Heart left ventricle (tissue), 16 donors: ENCODE data around the gene GRK5. TPM values are rescaled to one million over a fixed set of nuclear protein-coding genes. Genes with fewer than 3 reads are reported as not detected.
A peak's percentile ranks its signal among the peaks of the same experiment; 100 is the strongest.

Experiments
- ATAC-seq, 4 donors: fragments of 200-7000 bp; cut with Tn5 transposase; one replicate each; pipeline ENCODE4 v1.9.1; 2020 to 2022; ENCODE audit warnings: moderate library complexity in 4 of 4, mild to moderate bottlenecking in 3 of 4, moderate number of reproducible peaks in 1 of 4
- DNase-seq, 5 donors: peaks; one replicate each; pipeline ENCODE4 v3.0.0-alpha.2; 2020
- H3K27ac ChIP-seq, 12 donors: fragments of 200-600 bp; sonication (generic) in 4 of 12; one replicate each; pipeline versions ENCODE4 v1.5.0 to v1.8.0; 2016 to 2022; ENCODE audit warnings: mild to moderate bottlenecking in 2 of 12
- H3K27me3 ChIP-seq, 9 donors: fragments of 200-600 bp; sonication (generic) in 2 of 9; one replicate each; pipeline versions ENCODE4 v1.5.1 to v1.8.0; 2016 to 2022; ENCODE audit warnings: mild to moderate bottlenecking in 3 of 9
- H3K36me3 ChIP-seq, 9 donors: fragments of 200-600 bp; sonication (generic) in 2 of 9; one replicate each; pipeline versions ENCODE4 v1.5.0 to v1.8.0; 2018 to 2022; ENCODE audit warnings: mild to moderate bottlenecking in 2 of 9
- H3K4me1 ChIP-seq, 12 donors: fragments of 200-600 bp; sonication (generic) in 4 of 12; one replicate each; pipeline versions ENCODE4 v1.5.0 to v1.8.0; 2016 to 2022; ENCODE audit warnings: mild to moderate bottlenecking in 3 of 12
- H3K4me3 ChIP-seq, 12 donors: fragments of 200-600 bp; sonication (generic) in 4 of 12; one replicate each; pipeline versions ENCODE4 v1.5.0 to v1.8.0; 2017 to 2022; ENCODE audit warnings: mild to moderate bottlenecking in 9 of 12, moderate library complexity in 4 of 12
- H3K9me3 ChIP-seq, 12 donors: fragments of 200-600 bp; sonication (generic) in 4 of 12; one replicate each; pipeline versions ENCODE4 v1.5.0 to v1.8.0; 2016 to 2022; ENCODE audit warnings: mild to moderate bottlenecking in 1 of 12
- POLR2A ChIP-seq, 2 donors: fragments of 450-650 bp; IDR thresholded peaks; one replicate each; pipeline ENCODE4 v1.6.1; 2017; ENCODE audit warnings: antibody characterized with exemption in 2 of 2, mild to moderate bottlenecking in 2 of 2, moderate library complexity in 2 of 2
- WGBS, 4 donors: extraction: QIAGEN DNeasy Blood & Tissue Kit in 2 of 4; methylation state at CpG; one replicate each; pipeline versions ENCODE4 v1.1.5 to v1.1.7; 2013 to 2018; 5-methylcytosine and 5-hydroxymethylcytosine counted together
- intact Hi-C, 10 donors: fragments of 100-400 bp; cut with DNase I; formaldehyde crosslinking; loops; one replicate each; pipeline versions ENCODE4 v1.11.1 to v1.14.2; 2022
- polyA plus RNA-seq, 2 donors: library from polyadenylated mRNA; stranded (reverse); fragments of 200-250 nt; gene quantifications; one replicate each; pipeline ENCODE4 v1.2.3, GENCODE V29; 2013
- total RNA-seq, 9 donors: library from RNA; depleted of rRNA in 2 of 9; stranded (reverse); fragments of >200 nt in 2 of 9; fragmentation: NEBNext Ultra II Directional in 3 of 9; extraction: Animal tissue kit (Norgen Biotek cat#: 25700) in 3 of 9; gene quantifications; one replicate each; pipeline versions ENCODE4 v1.1.0 to v1.2.4, GENCODE V29; 2016 to 2023
- TF ChIP-seq, protein P1 (sequence below), 12 donors: fragments of 200-600 bp; sonication (generic) in 4 of 12; IDR thresholded peaks; one replicate each; pipeline versions ENCODE4 v1.5.0 to v1.8.0; 2018 to 2022; ENCODE audit warnings: antibody characterized with exemption in 12 of 12, mild to moderate bottlenecking in 5 of 12
- donor health status: ischemic (EF 13 %, LVEDD 7.1; RV severe dilation, severe dysfunction).
- donor health status: healthy with polysubstance abuse.
- donor health status: DM: no; HTN: yes; CAD: no.
- donor health status: DM: no; HTN: no; CAD: no.
- donor health status: ischemic (EF 25% LVEDD 6.9; RV normal size, moderate dysfunction).
- donor health status: ischemic (EF 25% LVEDD 5.7; RV mildly dilated, moderate dysfunction).
- donor health status: healthy.
- donor health status: DM: yes; HTN: yes; CAD: no.
- donor health status: ischemic (EF 35%, LVEDD 5.7; RV mildly dilated, moderate dysfunction).
- donor health status: nonischemic (EF 11% LVEDD 7.7; RV severe dilation, severe dysfunction).
- donor health status: DM: yes; HTN: yes; CAD: no.
- donor health status: PGD.
- donor health status: ischemic (EF 29% LVEDD 5.4; RV normal size, mild dysfunction).
- donor health status: nonischemic (EF 23%, LVEDD 6.1; RV moderate dilation, normal function).

Gene GRK5
- total and polyA plus RNA-seq, 11 donors, result 13.1 to 58.0 (median 30.2) TPM

DNA sequence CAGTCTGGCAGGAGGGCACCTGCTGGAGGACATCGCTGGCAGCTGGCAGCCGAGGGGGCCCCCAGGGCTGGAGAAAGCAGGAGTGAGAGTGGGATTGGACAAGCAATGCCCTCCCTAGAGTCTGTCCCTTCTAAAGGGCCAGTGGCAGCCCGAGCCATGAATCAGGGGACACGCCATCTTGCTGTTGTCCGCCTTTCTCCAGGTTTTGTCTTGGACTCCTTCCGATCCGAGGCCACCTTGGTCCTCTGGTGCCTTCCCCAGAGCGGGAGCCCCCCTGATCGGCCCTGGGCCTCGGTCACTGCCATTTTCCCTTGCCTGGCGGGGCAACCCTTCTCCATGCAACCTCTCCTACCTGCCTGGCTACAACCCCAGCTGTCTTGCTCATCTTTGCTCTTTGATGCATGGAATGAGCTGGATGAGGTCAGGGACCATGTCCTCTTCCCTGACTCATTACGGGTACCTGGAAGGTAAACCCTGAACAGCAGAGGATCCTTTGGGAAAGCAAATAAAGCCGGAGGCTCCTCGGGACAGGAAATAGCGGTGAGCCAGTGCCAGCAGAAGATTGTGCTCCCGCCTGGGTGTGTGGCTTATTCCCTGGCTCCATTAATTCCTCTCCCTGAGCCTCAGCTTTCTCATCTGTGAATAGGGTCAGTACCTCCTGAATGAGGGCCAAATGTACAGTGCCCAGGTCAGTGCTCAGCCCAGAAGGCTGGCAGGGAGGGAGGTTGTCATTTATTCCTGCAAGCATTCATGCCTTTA, 112.0 kb downstream of the GRK5 start:
- ATAC-seq (no peak), DNase-seq (peak in 1 of 5 donors; percentile 19)
- no peaks in the 10 kb centered on the region for H3K36me3 ChIP-seq
- TF ChIP-seq POLR2A (IDR thresholded peaks at IDR 0.05), result no peak
- TF ChIP-seq, protein P1, sequence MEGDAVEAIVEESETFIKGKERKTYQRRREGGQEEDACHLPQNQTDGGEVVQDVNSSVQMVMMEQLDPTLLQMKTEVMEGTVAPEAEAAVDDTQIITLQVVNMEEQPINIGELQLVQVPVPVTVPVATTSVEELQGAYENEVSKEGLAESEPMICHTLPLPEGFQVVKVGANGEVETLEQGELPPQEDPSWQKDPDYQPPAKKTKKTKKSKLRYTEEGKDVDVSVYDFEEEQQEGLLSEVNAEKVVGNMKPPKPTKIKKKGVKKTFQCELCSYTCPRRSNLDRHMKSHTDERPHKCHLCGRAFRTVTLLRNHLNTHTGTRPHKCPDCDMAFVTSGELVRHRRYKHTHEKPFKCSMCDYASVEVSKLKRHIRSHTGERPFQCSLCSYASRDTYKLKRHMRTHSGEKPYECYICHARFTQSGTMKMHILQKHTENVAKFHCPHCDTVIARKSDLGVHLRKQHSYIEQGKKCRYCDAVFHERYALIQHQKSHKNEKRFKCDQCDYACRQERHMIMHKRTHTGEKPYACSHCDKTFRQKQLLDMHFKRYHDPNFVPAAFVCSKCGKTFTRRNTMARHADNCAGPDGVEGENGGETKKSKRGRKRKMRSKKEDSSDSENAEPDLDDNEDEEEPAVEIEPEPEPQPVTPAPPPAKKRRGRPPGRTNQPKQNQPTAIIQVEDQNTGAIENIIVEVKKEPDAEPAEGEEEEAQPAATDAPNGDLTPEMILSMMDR (IDR thresholded peaks at IDR 0.05), result no peak
- no peak overlapping the region for H3K4me3 ChIP-seq
- no peaks in the 10 kb centered on the region for H3K27me3 ChIP-seq
- peak overlapping the region in 3 of 12 donors; percentile 11 to 48 (median 17) for H3K27ac ChIP-seq
- peaks cover 9 to 87% (median 56%) of the 10 kb centered on the region in 12 donors for H3K4me1 ChIP-seq
- intact Hi-C loops, result loop anchor here in 1 of 10 donors (2.0 kb wide), 1 partner anchor 13 kb away; no protein-coding TSS in a partner anchor
- H3K9me3 ChIP-seq, result peaks cover 0 to 6% (median 0%) of the 10 kb centered on the region in 12 donors
- 68 to 85% (median 71%) methylated on average over 15 to 16 of the region's 16 CpGs for WGBS, 4 donors

DNA sequence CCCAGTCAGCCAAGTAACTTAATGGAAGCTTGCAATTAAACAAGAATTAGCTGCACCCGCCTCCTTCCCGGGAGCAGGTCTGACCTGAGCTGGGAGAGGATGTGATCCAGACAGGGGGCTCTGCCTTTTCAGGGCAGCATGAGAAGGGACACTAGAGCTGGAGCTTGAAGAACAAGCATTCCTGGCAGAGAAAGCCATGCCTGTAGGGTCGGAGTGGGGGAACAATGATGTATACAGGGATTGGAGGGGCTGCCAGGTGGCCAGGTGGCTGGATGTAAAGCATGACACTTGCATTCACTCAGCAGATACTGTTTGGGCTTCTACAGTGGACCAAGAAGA, 112.5 kb downstream of the GRK5 start:
- no peak for TF ChIP-seq POLR2A (IDR thresholded peaks at IDR 0.05)
- TF ChIP-seq, protein P1 (IDR thresholded peaks at IDR 0.05), result no peak
- H3K36me3 ChIP-seq, result no peaks in the 10 kb centered on the region
- intact Hi-C loops, result loop anchor here in 2 of 10 donors (2.0 to 5.0 kb wide), 2 partner anchors 13 to 113 kb away; partner anchors contain the start of gene GRK5 (in 1 of the 2)
- WGBS, 4 donors, result 89 to 97% (median 90%) methylated on average over 3 of the region's 3 CpGs
- H3K9me3 ChIP-seq, result peaks cover 0 to 6% (median 0%) of the 10 kb centered on the region in 12 donors
- H3K4me3 ChIP-seq, result no peak overlapping the region
- H3K27ac ChIP-seq, result no peak overlapping the region
- ATAC-seq (no peak), DNase-seq (peak in 1 of 5 donors; percentile 10)
- no peaks in the 10 kb centered on the region for H3K27me3 ChIP-seq
- peaks cover 9 to 82% (median 52%) of the 10 kb centered on the region in 12 donors for H3K4me1 ChIP-seq

DNA sequence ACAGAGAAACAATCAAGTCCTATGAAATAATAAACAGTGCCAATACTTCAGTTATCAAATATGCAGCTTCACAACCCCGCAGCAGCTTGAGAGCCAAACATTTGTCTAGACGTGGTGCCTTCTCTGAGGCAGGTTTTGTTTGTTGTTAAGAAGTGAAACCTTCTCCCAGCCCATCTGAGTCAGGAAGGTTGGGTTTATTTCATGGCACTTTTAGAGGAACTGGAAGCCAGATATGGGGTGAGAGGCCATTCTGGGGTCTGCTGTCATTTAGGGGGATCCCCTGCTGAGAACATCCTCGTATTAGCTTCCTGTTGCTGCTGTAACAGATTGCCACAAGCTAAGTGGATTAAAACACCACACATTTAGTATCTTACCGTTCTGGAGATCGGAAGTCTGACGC, 113.6 kb downstream of the GRK5 start:
- H3K36me3 ChIP-seq, result peaks cover 0 to under 1% (median 0%) of the 10 kb centered on the region in 9 donors
- ATAC-seq (no peak), DNase-seq (no peak)
- peaks cover 9 to 82% (median 46%) of the 10 kb centered on the region in 12 donors for H3K4me1 ChIP-seq
- 61 to 84% (median 65%) methylated on average over 6 of the region's 6 CpGs for WGBS, 4 donors
- H3K9me3 ChIP-seq, result peaks cover 0 to 6% (median 0%) of the 10 kb centered on the region in 12 donors
- intact Hi-C loops, result loop anchor here in 1 of 10 donors (5.0 kb wide), 1 partner anchor 114 kb away; the partner anchor contains the start of gene GRK5
- no peaks in the 10 kb centered on the region for H3K27me3 ChIP-seq
- no peak overlapping the region for H3K27ac ChIP-seq
- no peak overlapping the region for H3K4me3 ChIP-seq
- TF ChIP-seq, protein P1 (IDR thresholded peaks at IDR 0.05), result no peak
- no peak for TF ChIP-seq POLR2A (IDR thresholded peaks at IDR 0.05)
